Nephron progenitor cell (in vitro differentiated cells): ENCODE measurements around the gene SDK1.

ENCODE experiments used
- DNase-seq: peaks from one replicate; pipeline ENCODE4 v3.0.0; 2021
- H3K27ac Mint-ChIP-seq: 2 replicates; pipeline ENCODE4 v1.8.0; 2021; ENCODE audit warnings: mild to moderate bottlenecking, moderate library complexity, mixed read lengths
- H3K27me3 Mint-ChIP-seq: 2 replicates; pipeline ENCODE4 v1.8.0; 2021; ENCODE audit warnings: mild to moderate bottlenecking, low read depth, mixed read lengths; ENCODE audit not compliant: poor library complexity
- H3K36me3 Mint-ChIP-seq: 2 replicates; pipeline ENCODE4 v1.8.0; 2021; ENCODE audit warnings: low read depth, mixed read lengths
- H3K4me1 Mint-ChIP-seq: 2 replicates; pipeline ENCODE4 v1.8.0; 2021; ENCODE audit warnings: mixed read lengths
- H3K4me3 Mint-ChIP-seq: 2 replicates; pipeline ENCODE4 v1.8.0; 2021; ENCODE audit warnings: mild to moderate bottlenecking, moderate library complexity, mixed read lengths
- H3K9me3 Mint-ChIP-seq: 2 replicates; pipeline ENCODE4 v1.8.0; 2021; ENCODE audit warnings: mild to moderate bottlenecking, moderate library complexity, mixed read lengths
- CTCF ChIP-seq: fragments of 200-600 bp; sonication (generic); IDR thresholded peaks from 2 replicates; pipeline ENCODE4 v1.5.0; 2021; ENCODE audit warnings: antibody characterized with exemption

SDK1 gene

GRCh38 chr7:3559278-3559677 is 258.2 kb downstream of the SDK1 start:
- peaks cover 23% of the 10 kb centered on the region for H3K4me1 Mint-ChIP-seq
- no peak overlapping the region for H3K27ac Mint-ChIP-seq
- no peak for DNase-seq
- no peak for TF ChIP-seq CTCF
- peaks cover 13% of the 10 kb centered on the region for H3K36me3 Mint-ChIP-seq
- H3K27me3 Mint-ChIP-seq: peaks cover 4% of the 10 kb centered on the region
- H3K4me3 Mint-ChIP-seq: no peak overlapping the region
- H3K9me3 Mint-ChIP-seq: peaks cover 37% of the 10 kb centered on the region

GRCh38 chr7:3560495-3560894 is 259.4 kb downstream of the SDK1 start:
- no peak for TF ChIP-seq CTCF
- Mint-ChIP-seq H3K27ac (no peak overlapping the region), H3K4me3 (no peak overlapping the region), H3K27me3 (peaks cover 4% of the 10 kb centered on the region), H3K36me3 (peaks cover 9% of the 10 kb centered on the region), H3K9me3 (peaks cover 25% of the 10 kb centered on the region), H3K4me1 (peaks cover 23% of the 10 kb centered on the region)
- DNase-seq: no peak

GRCh38 chr7:3561932-3562331 is 260.9 kb downstream of the SDK1 start:
- Mint-ChIP-seq H3K9me3 (peaks cover 16% of the 10 kb centered on the region), H3K4me1 (peaks cover 23% of the 10 kb centered on the region), H3K27me3 (peaks cover 4% of the 10 kb centered on the region), H3K36me3 (no peaks in the 10 kb centered on the region), H3K27ac (no peak overlapping the region), H3K4me3 (no peak overlapping the region)
- DNase-seq: no peak
- no peak for TF ChIP-seq CTCF

GRCh38 chr7:3564231-3564630 is 263.2 kb downstream of the SDK1 start:
- peaks cover 4% of the 10 kb centered on the region for H3K27me3 Mint-ChIP-seq
- H3K27ac Mint-ChIP-seq: no peak overlapping the region
- no peak overlapping the region for H3K4me3 Mint-ChIP-seq
- no peak for TF ChIP-seq CTCF
- peaks cover 16% of the 10 kb centered on the region for H3K4me1 Mint-ChIP-seq
- peaks cover 16% of the 10 kb centered on the region for H3K9me3 Mint-ChIP-seq
- DNase-seq: no peak
- no peaks in the 10 kb centered on the region for H3K36me3 Mint-ChIP-seq

GRCh38 chr7:3568516-3568915 is 267.5 kb downstream of the SDK1 start:
- Mint-ChIP-seq H3K4me3 (no peak overlapping the region), H3K4me1 (peaks cover 26% of the 10 kb centered on the region), H3K36me3 (no peaks in the 10 kb centered on the region), H3K27ac (no peak overlapping the region), H3K9me3 (no peaks in the 10 kb centered on the region), H3K27me3 (no peaks in the 10 kb centered on the region)
- DNase-seq: no peak
- no peak for TF ChIP-seq CTCF

GRCh38 chr7:3569643-3570042 is 268.6 kb downstream of the SDK1 start:
- Mint-ChIP-seq H3K4me3 (no peak overlapping the region), H3K4me1 (peaks cover 27% of the 10 kb centered on the region), H3K9me3 (peaks cover 3% of the 10 kb centered on the region), H3K27me3 (no peaks in the 10 kb centered on the region), H3K36me3 (no peaks in the 10 kb centered on the region), H3K27ac (peak overlapping the region; percentile 44)
- no peak for DNase-seq
- TF ChIP-seq CTCF: no peak
